NCI-H2081 (cell line): Measurements from ENCODE around the gene ENTREP3.
"Not testable (repeated sequence)": the region's sequence is repeated elsewhere in the genome, so short reads cannot be mapped to it uniquely, and the experiment has no call there.

Source experiments
- DNase-seq, 2 experiments: peaks; one replicate each; lab custom pipeline; 2025; lab: John Stamatoyannopoulos, UW

The ENTREP3 gene, protein sequence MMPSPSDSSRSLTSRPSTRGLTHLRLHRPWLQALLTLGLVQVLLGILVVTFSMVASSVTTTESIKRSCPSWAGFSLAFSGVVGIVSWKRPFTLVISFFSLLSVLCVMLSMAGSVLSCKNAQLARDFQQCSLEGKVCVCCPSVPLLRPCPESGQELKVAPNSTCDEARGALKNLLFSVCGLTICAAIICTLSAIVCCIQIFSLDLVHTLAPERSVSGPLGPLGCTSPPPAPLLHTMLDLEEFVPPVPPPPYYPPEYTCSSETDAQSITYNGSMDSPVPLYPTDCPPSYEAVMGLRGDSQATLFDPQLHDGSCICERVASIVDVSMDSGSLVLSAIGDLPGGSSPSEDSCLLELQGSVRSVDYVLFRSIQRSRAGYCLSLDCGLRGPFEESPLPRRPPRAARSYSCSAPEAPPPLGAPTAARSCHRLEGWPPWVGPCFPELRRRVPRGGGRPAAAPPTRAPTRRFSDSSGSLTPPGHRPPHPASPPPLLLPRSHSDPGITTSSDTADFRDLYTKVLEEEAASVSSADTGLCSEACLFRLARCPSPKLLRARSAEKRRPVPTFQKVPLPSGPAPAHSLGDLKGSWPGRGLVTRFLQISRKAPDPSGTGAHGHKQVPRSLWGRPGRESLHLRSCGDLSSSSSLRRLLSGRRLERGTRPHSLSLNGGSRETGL

DNA sequence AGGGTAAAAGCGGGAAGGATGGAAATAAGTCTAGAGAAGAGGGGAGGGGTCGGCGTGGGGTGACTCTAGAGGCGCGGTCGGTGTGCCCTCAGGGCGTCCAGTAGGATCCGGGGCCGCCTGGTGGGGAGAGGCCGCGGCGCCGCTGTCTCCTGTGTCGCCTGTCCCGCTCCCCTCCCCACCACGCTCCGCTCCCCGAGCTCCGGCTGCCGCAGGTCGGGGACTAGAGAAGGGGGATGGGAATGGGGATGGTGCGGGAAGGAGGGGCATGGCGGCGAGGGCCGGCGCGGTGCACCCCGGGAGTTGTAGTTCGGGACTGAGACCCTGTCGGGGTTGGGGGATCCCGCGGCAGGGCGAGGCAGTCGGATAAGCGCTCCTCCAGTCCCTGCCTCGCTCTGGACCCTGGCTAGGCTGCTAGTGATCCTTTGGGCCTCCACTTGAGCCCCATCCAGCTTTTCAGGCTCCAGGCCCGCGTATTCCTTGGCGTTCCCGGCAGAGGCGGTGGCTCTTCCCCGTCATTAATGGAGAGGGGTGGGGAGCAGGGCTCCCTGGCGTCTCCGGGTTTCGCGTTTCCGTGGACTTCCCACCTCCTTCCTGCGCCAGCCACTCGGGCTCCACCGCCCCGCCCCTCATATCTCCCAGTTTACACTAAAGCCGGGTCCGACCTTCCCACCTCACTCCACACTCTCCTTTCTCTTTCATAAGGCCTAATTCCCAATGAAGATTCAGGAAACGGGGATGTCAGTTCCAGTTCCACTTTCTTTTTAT is at the start of gene ENTREP3:
Gene ENTREP3 (minus strand): TSS at position 241 of the 765 bp plus-strand sequence. CDS start 606 bp downstream, outside the sequence.
- DNase-seq = peak; percentile 90

DNA sequence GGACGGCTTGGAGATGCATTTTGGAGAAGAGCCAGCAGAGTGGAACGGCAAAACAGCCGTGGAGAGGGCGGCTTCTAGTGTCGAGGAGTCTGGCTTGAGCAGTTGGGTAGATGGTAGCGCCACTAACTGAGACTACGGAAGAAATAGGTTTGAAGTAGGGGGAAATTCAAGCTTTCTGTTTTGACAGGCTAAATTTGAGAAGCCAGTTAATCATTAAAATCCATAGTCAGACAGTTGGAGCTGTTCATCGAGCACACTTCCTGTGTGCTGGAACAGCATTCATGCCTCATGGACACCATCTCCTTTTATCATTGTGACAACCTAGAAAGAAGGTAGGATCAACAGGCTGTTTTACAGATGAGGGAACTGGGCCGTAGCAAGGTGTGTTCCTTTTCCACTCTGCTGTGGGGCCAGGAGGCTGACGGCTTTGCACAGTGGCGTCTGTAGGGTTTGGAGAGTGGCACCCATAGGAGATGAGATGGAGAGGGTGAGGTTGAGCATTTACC is 49.3 kb upstream of the ENTREP3 start:
- no peak for DNase-seq

DNA sequence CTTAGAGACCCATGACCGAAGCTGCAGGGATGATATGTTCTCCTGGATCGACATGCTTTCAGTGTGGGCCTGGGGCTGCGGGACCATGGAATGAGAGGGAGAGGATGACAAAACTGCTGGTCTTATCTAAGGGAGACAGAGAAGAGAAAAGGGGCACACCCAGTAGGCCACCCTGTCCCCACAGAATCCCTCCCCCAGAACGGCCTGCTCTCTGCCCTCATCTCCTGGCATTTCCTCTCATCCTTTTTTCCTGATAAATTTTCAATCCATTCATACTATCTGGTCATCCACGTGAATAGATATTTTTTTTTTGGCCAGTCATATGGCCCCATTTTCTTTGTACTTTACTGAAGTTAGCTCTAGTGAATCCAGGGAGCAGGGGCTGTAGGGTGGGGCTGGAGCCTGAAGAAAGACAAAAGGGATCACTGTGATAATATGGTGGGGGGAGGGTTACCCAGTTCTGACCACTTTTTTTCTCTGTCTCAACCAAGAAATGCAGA is 46.1 kb upstream of the ENTREP3 start, which contains the start of gene PKLR:
Gene PKLR (minus strand): TSS at position 97 of the 500 bp plus-strand sequence. CDS start 43 bp downstream, at position 54.
- no peak for DNase-seq

DNA sequence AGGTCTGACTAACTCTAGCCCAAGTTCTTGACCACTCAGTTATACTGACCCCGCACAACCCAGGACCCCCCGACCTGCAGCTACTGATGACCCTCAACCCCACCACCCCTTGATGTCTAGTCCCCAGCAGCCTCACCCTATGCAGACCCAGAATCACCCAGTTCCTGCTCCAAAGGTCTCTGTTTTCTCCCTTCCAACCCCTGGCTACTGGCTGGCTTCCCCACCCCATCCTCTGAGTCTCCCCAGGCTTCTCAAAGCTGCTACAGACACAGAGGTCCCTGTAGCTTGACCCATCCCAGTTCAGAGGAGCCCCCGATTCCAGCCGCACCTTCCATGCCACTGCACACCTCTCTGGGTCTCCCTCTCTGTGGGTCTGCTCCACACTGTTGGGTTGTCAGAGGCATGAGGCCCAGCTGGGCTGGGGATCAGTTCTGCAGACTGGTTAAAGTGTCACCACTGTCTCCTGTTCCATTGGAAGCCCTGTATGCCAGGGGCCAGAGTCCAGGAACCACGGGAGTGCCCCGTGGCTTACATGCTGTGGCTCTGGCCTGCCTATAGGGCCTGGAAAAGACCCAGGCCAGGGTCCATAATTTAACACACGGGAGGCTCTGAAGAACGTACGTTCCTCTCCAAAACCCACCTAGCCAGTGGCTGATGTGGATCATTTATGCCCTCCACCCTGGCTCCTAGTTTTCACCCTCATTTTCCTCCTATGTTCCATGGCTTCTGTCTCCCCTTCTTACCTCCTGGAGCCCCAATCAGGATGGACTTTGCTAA is 45.5 kb upstream of the ENTREP3 start:
- no peak for DNase-seq

DNA sequence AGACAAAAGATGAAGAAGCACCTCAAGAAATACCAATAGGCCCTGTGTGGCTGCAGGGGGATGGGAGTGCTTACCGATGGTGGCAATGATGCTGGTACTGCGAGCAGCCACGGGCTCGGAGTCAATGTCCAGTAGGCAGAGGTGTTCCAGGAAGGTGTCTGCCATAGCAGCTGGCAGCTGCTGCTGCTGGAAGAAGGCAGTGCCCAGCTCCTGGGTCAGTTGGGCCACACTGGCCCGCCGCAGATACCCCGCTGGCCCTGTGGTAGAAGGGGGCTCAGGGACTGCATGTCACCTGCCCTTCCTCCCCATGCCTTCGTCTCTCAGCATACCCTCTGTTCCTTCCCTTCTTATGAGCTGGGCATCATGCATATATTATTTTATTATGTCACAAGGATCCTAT is 44.7 kb upstream of the ENTREP3 start:
- DNase-seq = no peak

DNA sequence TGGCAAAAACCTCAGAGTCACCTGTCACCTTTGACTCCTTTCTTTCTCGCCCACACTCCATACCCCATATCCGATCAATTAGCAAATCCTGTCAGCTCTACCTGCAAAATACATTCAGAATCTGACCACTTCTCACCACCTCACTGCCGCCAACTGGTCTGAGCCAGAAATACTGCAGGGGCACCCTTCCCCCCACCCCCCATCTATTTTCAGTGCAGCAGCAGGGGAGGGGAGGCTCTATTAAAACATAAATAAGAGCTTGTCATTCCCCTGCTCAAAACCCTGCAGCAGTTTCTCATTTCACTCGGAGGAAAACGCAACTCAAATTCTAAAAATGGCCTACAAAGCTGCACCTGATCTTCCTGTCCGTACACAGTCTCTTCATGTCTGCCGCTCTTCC is 42.1 kb upstream of the ENTREP3 start:
- no peak for DNase-seq

DNA sequence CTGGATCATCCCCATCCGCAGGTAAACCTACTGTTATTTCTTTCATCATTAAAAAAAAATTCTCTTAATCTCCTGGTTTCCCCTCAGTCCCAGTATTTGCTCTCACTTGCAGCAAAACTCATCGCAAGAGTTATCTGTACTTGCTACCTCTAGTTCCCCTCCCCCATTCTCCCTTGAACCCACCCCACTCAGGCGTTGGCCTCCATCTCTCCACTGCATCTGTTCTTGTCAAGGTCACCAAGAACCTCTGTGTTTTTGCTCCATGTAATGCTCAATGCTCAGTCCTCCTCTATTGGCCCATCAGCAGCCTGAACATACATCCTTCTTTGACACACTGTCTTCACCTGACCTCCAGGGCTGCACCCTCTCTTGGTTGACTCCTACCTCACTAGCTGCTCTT is 41.4 kb upstream of the ENTREP3 start:
- no peak for DNase-seq

DNA sequence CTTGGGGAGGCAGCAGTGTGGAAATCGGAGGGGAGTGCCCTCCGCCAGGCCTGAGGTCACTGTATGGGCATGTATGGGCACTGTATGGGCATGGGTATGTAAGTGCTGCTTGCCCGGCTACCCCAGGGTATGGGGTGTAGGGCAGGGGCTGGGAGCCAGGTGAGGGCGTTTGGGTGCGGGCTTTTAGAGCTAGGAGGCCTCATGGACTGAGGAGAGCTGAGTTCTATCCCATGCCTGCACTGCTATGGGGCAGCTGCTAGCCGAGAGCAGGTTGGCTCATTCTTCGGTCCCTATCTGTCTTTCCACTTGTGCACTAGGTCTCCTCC is 40.6 kb upstream of the ENTREP3 start:
- no peak for DNase-seq

DNA sequence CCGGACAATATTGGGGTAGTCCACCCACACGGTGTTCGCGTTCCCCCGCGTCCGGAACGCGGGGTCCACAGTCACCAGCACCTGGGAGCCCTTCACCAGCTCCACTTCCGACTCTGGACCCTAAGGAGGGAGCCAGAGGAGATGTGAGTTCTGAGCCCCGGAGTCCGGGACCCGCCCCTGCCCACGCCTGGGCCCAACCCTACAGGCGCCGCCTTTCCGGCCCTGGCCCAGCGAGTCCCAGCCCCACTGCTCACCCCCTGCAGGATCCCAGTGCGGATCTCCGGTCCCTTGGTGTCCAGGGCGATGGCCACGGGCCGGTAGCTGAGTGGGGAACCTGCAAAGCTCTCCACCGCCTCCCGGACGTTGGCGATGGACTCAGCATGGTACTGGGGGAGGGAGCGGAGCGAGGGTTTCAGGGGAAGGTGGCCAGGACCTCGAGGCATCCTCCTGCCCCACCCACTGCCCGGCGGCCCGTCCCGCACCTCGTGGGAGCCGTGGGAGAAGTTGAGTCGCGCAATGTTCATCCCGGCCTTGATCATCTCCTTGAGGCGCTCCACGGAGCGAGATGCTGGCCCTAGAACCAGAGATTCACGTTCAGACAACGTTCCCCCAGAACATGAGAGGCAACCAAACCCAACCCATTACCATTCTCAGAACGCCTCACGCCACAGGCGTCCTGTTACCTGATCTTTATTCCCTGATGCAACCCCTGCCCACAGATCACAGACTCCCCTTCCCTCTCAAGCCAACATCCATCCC is 40.1 kb upstream of the ENTREP3 start:
- no peak for DNase-seq

DNA sequence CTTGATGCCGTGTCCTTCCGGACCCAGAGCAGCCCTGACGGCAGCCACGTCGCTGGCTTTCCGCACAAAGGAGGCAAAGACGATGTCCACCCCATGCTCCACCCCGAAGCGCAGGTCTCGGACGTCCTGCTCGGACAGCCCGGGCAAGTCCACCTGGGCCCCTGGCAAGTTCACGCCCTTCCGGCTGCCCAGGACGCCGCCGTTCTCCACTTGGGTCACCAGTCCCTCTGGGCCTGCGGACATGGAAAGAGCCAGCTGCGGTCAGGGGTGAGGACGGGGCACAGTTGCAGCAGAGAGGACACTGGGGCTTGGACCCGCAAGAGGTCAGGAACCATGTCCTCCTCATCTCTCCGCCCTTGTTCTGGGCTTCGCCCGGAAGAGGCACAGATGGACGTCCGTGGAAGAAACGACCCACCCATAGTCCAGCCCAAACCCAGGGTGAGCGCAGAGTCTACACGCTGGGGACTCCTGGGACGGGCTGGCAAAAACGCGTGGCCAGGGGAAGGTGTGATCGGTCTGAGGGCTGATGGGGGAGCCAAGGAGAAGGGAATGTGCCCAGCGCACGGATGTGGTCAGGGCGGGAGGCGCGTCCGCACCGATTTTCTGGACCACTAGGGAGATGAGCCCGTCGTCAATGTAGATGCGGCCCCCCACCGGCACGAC is 39.4 kb upstream of the ENTREP3 start:
- no peak for DNase-seq

DNA sequence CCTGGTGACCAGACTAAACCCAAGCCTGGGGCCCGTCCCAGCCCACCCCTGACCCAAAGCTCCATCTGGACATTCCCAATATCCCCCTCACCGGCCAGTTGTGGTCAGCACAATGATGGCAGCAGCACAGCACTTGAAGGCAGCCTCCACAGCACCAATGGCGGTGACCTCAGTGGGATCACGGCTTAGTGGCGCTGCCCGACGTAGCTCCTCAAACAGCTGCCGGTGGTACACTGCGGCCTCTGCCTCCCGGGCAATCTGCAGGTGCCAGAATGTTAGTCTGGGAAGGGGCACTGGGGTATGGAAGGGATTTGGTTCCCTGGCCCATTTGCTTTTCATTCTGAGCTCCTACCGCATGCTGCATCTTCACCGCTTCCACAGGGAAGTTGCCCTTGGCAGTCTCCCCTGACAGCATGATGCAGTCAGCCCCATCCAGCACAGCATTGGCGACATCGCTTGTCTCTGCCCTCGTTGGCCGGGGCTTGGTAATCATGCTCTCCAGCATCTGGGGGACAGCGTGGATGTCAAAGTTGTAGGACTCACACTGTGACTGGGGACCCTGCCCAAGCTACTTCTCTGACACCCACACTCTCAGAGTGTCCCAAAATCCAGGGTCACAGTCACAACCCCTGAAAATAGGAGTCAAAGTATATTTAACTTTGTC is 37.9 kb upstream of the ENTREP3 start:
- DNase-seq = no peak

DNA sequence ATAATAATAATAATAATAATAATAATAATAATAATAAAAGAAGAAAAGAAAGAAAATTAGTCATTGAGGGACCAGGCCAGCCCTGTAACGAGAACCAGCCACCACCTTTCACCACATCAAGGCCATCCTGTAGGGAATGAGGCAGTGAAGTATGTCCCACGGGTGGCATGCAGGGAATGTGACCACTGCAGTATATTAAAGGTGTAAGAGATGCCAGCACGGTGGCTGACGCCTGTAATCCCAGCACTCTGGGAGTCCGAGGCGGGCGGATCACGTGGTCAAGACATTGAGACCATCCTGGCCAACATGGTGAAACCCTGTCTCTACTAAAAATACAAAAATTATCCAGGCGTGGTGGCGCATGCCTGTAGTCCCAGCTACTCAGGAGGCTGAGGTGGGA is 35.7 kb upstream of the ENTREP3 start:
- not testable (repeated sequence) for DNase-seq

DNA sequence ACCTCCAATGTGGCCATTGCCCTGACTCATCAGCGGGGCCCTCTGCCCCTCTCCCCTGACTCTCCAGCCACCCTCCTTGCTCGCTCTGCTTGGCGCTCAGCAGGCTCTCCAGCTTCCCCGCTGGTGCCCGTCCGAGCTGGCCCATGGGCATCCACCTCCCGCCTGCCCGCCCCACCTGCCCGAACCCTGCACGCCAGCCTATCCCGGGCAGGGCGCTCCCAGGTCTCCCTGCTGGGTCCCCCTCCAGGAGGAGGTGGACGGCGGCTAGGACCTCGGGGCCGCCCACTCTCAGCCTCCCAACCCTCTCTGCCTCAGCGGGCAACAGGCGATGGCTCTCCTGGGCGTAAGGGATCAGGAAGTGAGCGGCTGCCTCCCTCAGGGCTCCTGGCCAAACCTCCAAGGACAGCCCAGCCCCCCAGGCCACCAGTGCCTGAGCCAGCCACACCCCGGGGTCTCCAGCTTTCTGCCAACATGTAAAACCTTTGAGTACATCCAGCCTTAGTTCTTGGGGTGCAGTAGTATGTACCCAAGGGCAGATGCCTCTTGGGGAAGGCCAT is 32.8 kb upstream of the ENTREP3 start:
- no peak for DNase-seq

DNA sequence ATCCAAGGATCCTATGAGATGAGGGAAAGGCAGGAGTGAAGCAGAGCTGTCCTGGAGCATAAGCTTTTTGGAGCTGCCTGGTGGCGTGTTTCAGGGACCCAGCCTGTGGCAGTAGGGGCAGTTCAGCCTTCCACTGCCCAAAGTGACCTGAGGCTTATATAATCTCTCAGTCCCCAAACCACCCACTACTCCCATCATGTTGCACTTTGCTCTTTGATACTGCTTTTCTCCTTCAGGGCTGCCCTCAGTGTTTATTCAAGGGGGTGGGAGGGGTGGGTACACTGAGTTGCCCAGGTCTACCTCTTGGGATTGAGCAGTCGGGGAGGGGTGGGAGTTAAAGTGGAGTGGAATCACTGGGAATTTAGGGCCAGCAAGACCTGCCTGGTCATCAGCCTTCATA is 31.3 kb upstream of the ENTREP3 start:
- no peak for DNase-seq

DNA sequence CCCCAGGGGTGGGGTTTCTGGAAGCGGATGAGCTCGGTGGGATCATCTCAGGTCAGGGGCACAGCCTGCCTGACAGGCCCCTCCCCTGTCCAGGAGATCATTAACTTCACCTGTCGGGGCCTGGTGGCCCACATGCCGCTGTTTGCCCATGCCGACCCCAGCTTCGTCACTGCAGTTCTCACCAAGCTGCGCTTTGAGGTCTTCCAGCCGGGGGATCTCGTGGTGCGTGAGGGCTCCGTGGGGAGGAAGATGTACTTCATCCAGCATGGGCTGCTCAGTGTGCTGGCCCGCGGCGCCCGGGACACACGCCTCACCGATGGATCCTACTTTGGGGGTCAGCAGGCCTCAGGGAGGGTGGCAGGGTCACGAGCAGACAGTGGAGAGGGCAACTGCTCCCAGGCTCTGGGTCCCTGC is 30.4 kb upstream of the ENTREP3 start:
- no peak for DNase-seq

DNA sequence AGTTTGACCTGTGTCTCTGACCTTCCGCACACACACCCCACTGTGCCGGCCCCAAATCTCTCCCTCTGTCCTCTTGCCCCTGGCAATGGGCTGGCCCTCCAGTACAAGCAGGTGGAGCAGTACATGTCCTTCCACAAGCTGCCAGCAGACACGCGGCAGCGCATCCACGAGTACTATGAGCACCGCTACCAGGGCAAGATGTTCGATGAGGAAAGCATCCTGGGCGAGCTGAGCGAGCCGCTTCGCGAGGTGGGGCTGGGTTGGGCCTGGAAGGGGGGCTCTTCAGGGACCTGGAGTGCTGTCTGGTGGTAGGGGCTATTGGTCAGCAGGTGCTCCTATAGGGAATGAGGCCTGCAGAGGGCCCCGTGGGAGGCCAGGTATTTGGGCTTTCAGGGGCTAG is 29.8 kb upstream of the ENTREP3 start:
- DNase-seq = no peak

DNA sequence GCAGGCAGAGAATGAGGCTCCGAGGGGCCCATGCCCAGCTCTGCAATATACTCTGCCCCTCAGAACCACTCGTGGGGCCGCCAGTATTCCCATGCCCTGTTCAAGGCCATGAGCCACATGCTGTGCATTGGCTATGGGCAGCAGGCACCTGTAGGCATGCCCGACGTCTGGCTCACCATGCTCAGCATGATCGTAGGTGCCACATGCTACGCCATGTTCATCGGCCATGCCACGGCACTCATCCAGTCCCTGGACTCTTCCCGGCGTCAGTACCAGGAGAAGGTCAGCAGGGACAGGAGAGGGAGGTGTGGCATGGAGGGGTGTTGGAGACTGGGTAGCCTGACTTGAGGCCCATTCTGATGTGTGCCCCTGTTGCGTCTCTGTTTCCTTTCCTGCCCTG is 29.2 kb upstream of the ENTREP3 start:
- DNase-seq = no peak

DNA sequence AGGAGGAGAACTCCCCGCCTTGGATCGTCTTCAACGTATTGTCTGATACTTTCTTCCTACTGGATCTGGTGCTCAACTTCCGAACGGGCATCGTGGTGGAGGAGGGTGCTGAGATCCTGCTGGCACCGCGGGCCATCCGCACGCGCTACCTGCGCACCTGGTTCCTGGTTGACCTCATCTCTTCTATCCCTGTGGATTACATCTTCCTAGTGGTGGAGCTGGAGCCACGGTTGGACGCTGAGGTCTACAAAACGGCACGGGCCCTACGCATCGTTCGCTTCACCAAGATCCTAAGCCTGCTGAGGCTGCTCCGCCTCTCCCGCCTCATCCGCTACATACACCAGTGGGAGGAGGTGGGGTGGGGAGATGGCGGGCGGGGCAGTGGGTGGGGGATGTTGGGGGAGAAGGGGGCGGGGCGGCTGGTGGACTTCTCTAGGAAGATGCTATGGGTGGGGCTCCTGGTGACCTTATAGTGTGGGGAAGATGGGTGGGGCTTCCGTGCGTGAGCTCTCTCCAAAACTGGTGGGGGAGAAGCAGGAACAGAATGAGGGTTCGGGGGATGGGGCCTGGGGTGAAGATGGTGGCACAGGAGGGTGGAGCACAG is 27.3 kb upstream of the ENTREP3 start:
- DNase-seq = no peak

DNA sequence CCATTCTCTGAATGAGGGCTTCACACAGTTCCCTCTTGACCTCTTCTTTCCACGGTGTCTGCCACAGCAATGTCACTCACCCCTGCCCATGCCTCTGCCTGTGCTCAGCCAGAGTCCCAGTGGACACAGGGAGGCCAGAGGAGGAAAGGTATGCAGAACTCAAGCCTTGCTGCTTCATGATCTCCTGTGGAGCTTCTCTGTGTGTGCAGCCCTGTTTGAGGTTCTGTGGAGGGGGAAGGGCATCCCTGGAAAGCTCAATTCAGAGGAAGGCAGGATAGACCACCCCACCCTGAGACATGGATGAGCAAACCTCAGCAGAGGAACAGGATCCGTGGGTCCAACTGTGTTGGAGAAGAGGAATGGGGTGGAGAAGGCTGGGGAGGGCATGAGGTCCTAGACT is 24.0 kb upstream of the ENTREP3 start:
- no peak for DNase-seq
